DMS 273 (cell line): ENCODE results near the gene UNC13B.
A peak's percentile ranks its signal among the peaks of the same experiment; 100 is the strongest.

Experiments used
- DNase-seq: peaks from one replicate; lab custom pipeline; 2025; ENCODE audit not compliant: unreplicated experiment; lab: John Stamatoyannopoulos, UW

The UNC13B gene

GRCh38 chr9:35415402-35416097 is 253.7 kb downstream of the UNC13B start:
- peak; percentile 10 for DNase-seq

GRCh38 chr9:35416098-35416427 is 254.3 kb downstream of the UNC13B start:
- no peak for DNase-seq

- DNase-seq = no peak
These were observed 260.5 kb downstream of the UNC13B start for GRCh38 chr9:35422346-35422745.

GRCh38 chr9:35422753-35423152 is 260.9 kb downstream of the UNC13B start:
- no peak for DNase-seq

GRCh38 chr9:35423499-35423898 is 261.7 kb downstream of the UNC13B start:
- DNase-seq = no peak

- no peak for DNase-seq
These were observed 262.8 kb downstream of the UNC13B start for GRCh38 chr9:35424356-35425352.

- DNase-seq = no peak
These were observed 264.8 kb downstream of the UNC13B start for GRCh38 chr9:35426627-35427026.

- no peak for DNase-seq
These were observed 269.7 kb downstream of the UNC13B start for GRCh38 chr9:35431467-35431866.

GRCh38 chr9:35432076-35432475 is 270.3 kb downstream of the UNC13B start:
- DNase-seq = no peak

- DNase-seq = no peak
These were observed 275.1 kb downstream of the UNC13B start for GRCh38 chr9:35436933-35437332.

GRCh38 chr9:35446012-35446411 is 284.2 kb downstream of the UNC13B start:
- no peak for DNase-seq

GRCh38 chr9:35448496-35448895 is 286.7 kb downstream of the UNC13B start:
- DNase-seq = no peak

- DNase-seq = no peak
These were observed 290.7 kb downstream of the UNC13B start for GRCh38 chr9:35452481-35452880.

- DNase-seq = no peak
These were observed 292.0 kb downstream of the UNC13B start for GRCh38 chr9:35453786-35454185.
